SK-N-SH (cell line): ENCODE data around the gene EPB41L5. TPM values are rescaled to one million over a fixed set of nuclear protein-coding genes. Genes with fewer than 3 reads are reported as not detected.

Experiments used
- CTCF ChIA-PET: fragments of 300-600, 350-600 bp; formaldehyde crosslinking; extraction: SDS; loops from one replicate; lab custom pipeline; 2021; lab: Yijun Ruan, JAX
- POLR2A ChIA-PET: fragments of 350-600 bp; sonication (Branson Sonifier 250); formaldehyde crosslinking; extraction: SDS; loops from one replicate; lab custom pipeline; 2020; ENCODE audit warnings: antibody characterized with exemption, inconsistent platforms; lab: Yijun Ruan, JAX
- DNase-seq: peaks from one replicate; pipeline ENCODE4 v3.0.0; 2012
- H2AFZ ChIP-seq: fragments of 200-600 bp; sonication (generic); 2 replicates; pipeline ENCODE4 v1.8.1; 2016; ENCODE audit warnings: antibody characterized with exemption, mild to moderate bottlenecking, low read depth
- H3F3A ChIP-seq: fragments of 200-600 bp; sonication (generic); replicated peaks from 2 replicates; pipeline ENCODE3; 2016; ENCODE audit warnings: antibody characterized with exemption, mild to moderate bottlenecking; ENCODE audit not compliant: insufficient read depth
- H3K27ac ChIP-seq, 2 experiments: fragments of 200-500 bp in 1 of 2; fragments of 200-600 bp in 1 of 2; sonication (Bioruptor generic) in 1 of 2; sonication (generic), shearing (Covaris generic) in 1 of 2; 2 replicates each; pipeline versions ENCODE4 v1.5.1 to v1.6.1; 2014 to 2016; ENCODE audit warnings: low read depth in 2 of 2, inconsistent platforms in 1 of 2, low read length in 1 of 2, mild to moderate bottlenecking in 1 of 2, mixed read lengths in 1 of 2
- H3K27me3 ChIP-seq: fragments of 200-600 bp; sonication (generic), shearing (Covaris generic); 2 replicates; pipeline ENCODE4 v1.6.1; 2016; ENCODE audit warnings: mixed run types; ENCODE audit not compliant: insufficient read depth
- H3K36me3 ChIP-seq, 2 experiments: fragments of 200-500 bp in 1 of 2; fragments of 200-600 bp in 1 of 2; sonication (Bioruptor generic) in 1 of 2; sonication (generic) in 1 of 2; replicated peaks in 1 of 2; 2 replicates each; pipeline versions ENCODE3 to v1.5.1; 2014 to 2016; ENCODE audit warnings: low read length in 1 of 2, mild to moderate bottlenecking in 1 of 2; ENCODE audit not compliant: insufficient read depth in 2 of 2, control insufficient read depth in 1 of 2
- H3K4me1 ChIP-seq, 2 experiments: fragments of 200-500 bp in 1 of 2; fragments of 200-600 bp in 1 of 2; sonication (Bioruptor generic) in 1 of 2; sonication (generic), shearing (Covaris generic) in 1 of 2; 2 replicates each; pipeline versions ENCODE4 v1.5.1 to v1.6.1; 2014 to 2016; ENCODE audit warnings: low read depth in 1 of 2, low read length in 1 of 2, mixed run types in 1 of 2; ENCODE audit not compliant: insufficient read depth in 2 of 2, control insufficient read depth in 1 of 2
- H3K4me2 ChIP-seq: fragments of 200-600 bp; sonication (generic), shearing (Covaris generic); 2 replicates; pipeline ENCODE4 v1.6.1; 2017; ENCODE audit warnings: mixed run types
- H3K4me3 ChIP-seq, 2 experiments: fragments of 200-500 bp in 1 of 2; fragments of 200-600 bp in 1 of 2; sonication (Bioruptor generic) in 1 of 2; sonication (generic), shearing (Covaris generic) in 1 of 2; 2 replicates each; pipeline versions ENCODE4 v1.5.1 to v1.8.1; 2014 to 2016; ENCODE audit warnings: low read depth in 2 of 2, inconsistent platforms in 1 of 2, low read length in 1 of 2, mild to moderate bottlenecking in 1 of 2, mixed read lengths in 1 of 2, moderate library complexity in 1 of 2
- H3K79me2 ChIP-seq: fragments of 200-600 bp; sonication (generic); 2 replicates; pipeline ENCODE4 v1.8.1; 2017; ENCODE audit warnings: mild to moderate bottlenecking; ENCODE audit not compliant: insufficient read depth
- H3K9ac ChIP-seq: fragments of 200-600 bp; sonication (generic); 2 replicates; pipeline ENCODE4 v1.6.1; 2017; ENCODE audit warnings: mixed run types
- H3K9me2 ChIP-seq: fragments of 200-600 bp; sonication (generic); 2 replicates; pipeline ENCODE4 v1.6.1; 2017; ENCODE audit warnings: mixed run types
- H3K9me3 ChIP-seq: fragments of 200-600 bp; sonication (generic); 2 replicates; pipeline ENCODE4 v1.6.1; 2017; ENCODE audit warnings: mixed run types, mild to moderate bottlenecking, moderate library complexity
- H4K20me1 ChIP-seq: fragments of 200-600 bp; sonication (generic); 2 replicates; pipeline ENCODE4 v1.6.1; 2017; ENCODE audit warnings: mild to moderate bottlenecking, mixed run types; ENCODE audit not compliant: insufficient read depth
- CHD2 ChIP-seq: fragments of 150-350 bp; IDR thresholded peaks from 2 replicates; pipeline ENCODE4 v1.6.1; 2018; ENCODE audit warnings: low read length; ENCODE audit not compliant: partially characterized antibody
- EP300 ChIP-seq, 2 experiments: IDR thresholded peaks; 2 replicates each; pipeline versions ENCODE4 v1.4.0 to v1.6.1; 2012; ENCODE audit warnings: borderline replicate concordance in 1 of 2, low read depth in 1 of 2, low read length in 1 of 2
- FOSL2 ChIP-seq: IDR thresholded peaks from 2 replicates; pipeline ENCODE4 v1.4.0; 2012; ENCODE audit warnings: low read depth, mild to moderate bottlenecking, moderate library complexity, borderline replicate concordance
- FOXJ3 ChIP-seq: sonication (generic); formaldehyde crosslinking; IDR thresholded peaks from 2 replicates; pipeline ENCODE4 v1.5.1; 2020; ENCODE audit warnings: mild to moderate bottlenecking, missing genetic modification reagents
- FOXM1 ChIP-seq: IDR thresholded peaks from 2 replicates; pipeline ENCODE4 v1.4.0; 2012; ENCODE audit warnings: low read depth, mild to moderate bottlenecking
- GABPA ChIP-seq: IDR thresholded peaks from 2 replicates; pipeline ENCODE4 v1.4.0; 2012; ENCODE audit warnings: low read depth, mild to moderate bottlenecking
- MEF2A ChIP-seq: IDR thresholded peaks from 2 replicates; pipeline ENCODE4 v1.4.0; 2012; ENCODE audit warnings: low read depth, borderline replicate concordance
- MXI1 ChIP-seq: IDR thresholded peaks from 2 replicates; pipeline ENCODE4 v1.6.1; 2012; ENCODE audit warnings: mild to moderate bottlenecking, low read depth, low read length, improper control_type of control experiment
- NFIC ChIP-seq: IDR thresholded peaks from 2 replicates; pipeline ENCODE4 v1.4.0; 2012; ENCODE audit warnings: borderline replicate concordance
- RAD21 ChIP-seq: IDR thresholded peaks from 2 replicates; pipeline ENCODE4 v1.6.1; 2012; ENCODE audit warnings: mild to moderate bottlenecking, low read length
- REST ChIP-seq: IDR thresholded peaks from 2 replicates; pipeline ENCODE4 v1.6.1; 2012; ENCODE audit warnings: mild to moderate bottlenecking, low read depth, low read length, moderate library complexity
- RFX5 ChIP-seq: IDR thresholded peaks from 2 replicates; pipeline ENCODE4 v1.6.1; 2012; ENCODE audit warnings: mild to moderate bottlenecking, improper control_type of control experiment, low read length
- whole genome bisulfite sequencing: methylation state at CpG from one replicate; pipeline ENCODE4 v1.1.6; 2017; ENCODE audit warnings: low lambda C conversion rate; 5-methylcytosine and 5-hydroxymethylcytosine counted together
- polyA plus RNA-seq, 3 experiments: library from polyadenylated mRNA; depleted of rRNA; stranded (reverse); fragments of >200 nt; gene quantifications; 2 replicates each; pipeline ENCODE4 v1.2.3, GENCODE V29; 2012
- TF ChIP-seq, protein P1 (sequence below): fragments of 150-350 bp; IDR thresholded peaks from 2 replicates; pipeline ENCODE4 v1.6.1; 2017; ENCODE audit warnings: antibody characterized with exemption, low read length, low read depth, borderline replicate concordance
- TF ChIP-seq, protein P2 (sequence below): IDR thresholded peaks from 2 replicates; pipeline ENCODE4; 2012
- TF ChIP-seq, protein P3 (sequence below): fragments of 200-600 bp; sonication (generic); IDR thresholded peaks from 2 replicates; pipeline ENCODE4 v1.6.1; 2017; ENCODE audit warnings: antibody characterized with exemption, mild to moderate bottlenecking, moderate library complexity
- TF ChIP-seq, protein P4 (sequence below): IDR thresholded peaks from 2 replicates; pipeline ENCODE4 v1.4.0; 2012; ENCODE audit warnings: low read depth, borderline replicate concordance
- TF ChIP-seq, protein P5 (sequence below): fragments of 150-350 bp; IDR thresholded peaks from 2 replicates; pipeline ENCODE4 v1.6.1; 2016; ENCODE audit warnings: mild to moderate bottlenecking, low read depth, low read length

EPB41L5 gene
- polyA plus RNA-seq, 1 of the 3 experiments (the other 2 are of a cell fraction), result 5.3 TPM

DNA sequence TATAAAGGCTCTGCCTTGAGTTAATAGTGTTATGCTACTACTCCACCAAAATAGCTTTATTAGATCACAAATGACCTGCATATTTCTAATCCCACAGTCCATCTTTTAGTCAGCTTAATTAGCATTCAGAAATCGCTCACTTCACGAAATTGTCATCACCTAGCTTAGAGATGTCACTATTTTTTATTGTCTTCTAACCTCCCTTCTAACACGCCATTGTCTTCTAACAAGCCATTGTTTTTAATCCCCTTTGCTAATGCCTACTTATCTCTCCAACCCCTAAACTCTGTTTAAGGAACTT lies 97.1 kb downstream of the EPB41L5 start:
- ChIA-PET CTCF (interaction anchor here (0.6 to 9.2 kb wide), 34 partner anchors 9 to 969 kb away, joined by 3 to 129 read pairs (median 4); no protein-coding TSS in a partner anchor), POLR2A (no interaction called here)
- WGBS, result 84% methylated on average over 3 of the region's 3 CpGs

More for the DNA sequence above, 97.1 kb downstream of the EPB41L5 start:
- no peaks in the 10 kb centered on the region for H3K27me3 ChIP-seq
- no peak overlapping the region for H2AFZ ChIP-seq
- no peaks in the 10 kb centered on the region for H3K9me3 ChIP-seq
- H3K4me1 ChIP-seq, result peaks cover 14 to 20% of the 10 kb centered on the region in 2 experiments
- H3K4me2 ChIP-seq, result no peak overlapping the region
- no peaks in the 10 kb centered on the region for H3K79me2 ChIP-seq
- no peak overlapping the region; a peak in 1 of 4 replicates for H3K27ac ChIP-seq
- H3F3A ChIP-seq, result peaks cover 23% of the 10 kb centered on the region
- no peak for DNase-seq
- no peak for TF ChIP-seq GABPA
- TF ChIP-seq, protein P1, sequence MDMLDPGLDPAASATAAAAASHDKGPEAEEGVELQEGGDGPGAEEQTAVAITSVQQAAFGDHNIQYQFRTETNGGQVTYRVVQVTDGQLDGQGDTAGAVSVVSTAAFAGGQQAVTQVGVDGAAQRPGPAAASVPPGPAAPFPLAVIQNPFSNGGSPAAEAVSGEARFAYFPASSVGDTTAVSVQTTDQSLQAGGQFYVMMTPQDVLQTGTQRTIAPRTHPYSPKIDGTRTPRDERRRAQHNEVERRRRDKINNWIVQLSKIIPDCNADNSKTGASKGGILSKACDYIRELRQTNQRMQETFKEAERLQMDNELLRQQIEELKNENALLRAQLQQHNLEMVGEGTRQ, result no peak
- TF ChIP-seq, protein P2, sequence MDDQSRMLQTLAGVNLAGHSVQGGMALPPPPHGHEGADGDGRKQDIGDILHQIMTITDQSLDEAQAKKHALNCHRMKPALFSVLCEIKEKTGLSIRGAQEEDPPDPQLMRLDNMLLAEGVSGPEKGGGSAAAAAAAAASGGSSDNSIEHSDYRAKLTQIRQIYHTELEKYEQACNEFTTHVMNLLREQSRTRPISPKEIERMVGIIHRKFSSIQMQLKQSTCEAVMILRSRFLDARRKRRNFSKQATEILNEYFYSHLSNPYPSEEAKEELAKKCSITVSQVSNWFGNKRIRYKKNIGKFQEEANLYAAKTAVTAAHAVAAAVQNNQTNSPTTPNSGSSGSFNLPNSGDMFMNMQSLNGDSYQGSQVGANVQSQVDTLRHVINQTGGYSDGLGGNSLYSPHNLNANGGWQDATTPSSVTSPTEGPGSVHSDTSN, result no peak
- no peak for TF ChIP-seq RAD21
- TF ChIP-seq, protein P3, sequence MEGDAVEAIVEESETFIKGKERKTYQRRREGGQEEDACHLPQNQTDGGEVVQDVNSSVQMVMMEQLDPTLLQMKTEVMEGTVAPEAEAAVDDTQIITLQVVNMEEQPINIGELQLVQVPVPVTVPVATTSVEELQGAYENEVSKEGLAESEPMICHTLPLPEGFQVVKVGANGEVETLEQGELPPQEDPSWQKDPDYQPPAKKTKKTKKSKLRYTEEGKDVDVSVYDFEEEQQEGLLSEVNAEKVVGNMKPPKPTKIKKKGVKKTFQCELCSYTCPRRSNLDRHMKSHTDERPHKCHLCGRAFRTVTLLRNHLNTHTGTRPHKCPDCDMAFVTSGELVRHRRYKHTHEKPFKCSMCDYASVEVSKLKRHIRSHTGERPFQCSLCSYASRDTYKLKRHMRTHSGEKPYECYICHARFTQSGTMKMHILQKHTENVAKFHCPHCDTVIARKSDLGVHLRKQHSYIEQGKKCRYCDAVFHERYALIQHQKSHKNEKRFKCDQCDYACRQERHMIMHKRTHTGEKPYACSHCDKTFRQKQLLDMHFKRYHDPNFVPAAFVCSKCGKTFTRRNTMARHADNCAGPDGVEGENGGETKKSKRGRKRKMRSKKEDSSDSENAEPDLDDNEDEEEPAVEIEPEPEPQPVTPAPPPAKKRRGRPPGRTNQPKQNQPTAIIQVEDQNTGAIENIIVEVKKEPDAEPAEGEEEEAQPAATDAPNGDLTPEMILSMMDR, result no peak
- no peak for TF ChIP-seq CHD2
- TF ChIP-seq, protein P4, sequence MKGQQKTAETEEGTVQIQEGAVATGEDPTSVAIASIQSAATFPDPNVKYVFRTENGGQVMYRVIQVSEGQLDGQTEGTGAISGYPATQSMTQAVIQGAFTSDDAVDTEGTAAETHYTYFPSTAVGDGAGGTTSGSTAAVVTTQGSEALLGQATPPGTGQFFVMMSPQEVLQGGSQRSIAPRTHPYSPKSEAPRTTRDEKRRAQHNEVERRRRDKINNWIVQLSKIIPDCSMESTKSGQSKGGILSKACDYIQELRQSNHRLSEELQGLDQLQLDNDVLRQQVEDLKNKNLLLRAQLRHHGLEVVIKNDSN, result no peak
- no peak for TF ChIP-seq NFIC
- no peak for TF ChIP-seq FOSL2
- no peak for TF ChIP-seq MEF2A
- TF ChIP-seq FOXM1, result no peak
- TF ChIP-seq REST, result no peak
- no peak for TF ChIP-seq EP300 (IDR thresholded peaks at IDR 0.05; ENCODE audit: borderline replicate concordance in 1 of 2, low read depth in 1 of 2, low read length in 1 of 2)
- TF ChIP-seq, protein P5, sequence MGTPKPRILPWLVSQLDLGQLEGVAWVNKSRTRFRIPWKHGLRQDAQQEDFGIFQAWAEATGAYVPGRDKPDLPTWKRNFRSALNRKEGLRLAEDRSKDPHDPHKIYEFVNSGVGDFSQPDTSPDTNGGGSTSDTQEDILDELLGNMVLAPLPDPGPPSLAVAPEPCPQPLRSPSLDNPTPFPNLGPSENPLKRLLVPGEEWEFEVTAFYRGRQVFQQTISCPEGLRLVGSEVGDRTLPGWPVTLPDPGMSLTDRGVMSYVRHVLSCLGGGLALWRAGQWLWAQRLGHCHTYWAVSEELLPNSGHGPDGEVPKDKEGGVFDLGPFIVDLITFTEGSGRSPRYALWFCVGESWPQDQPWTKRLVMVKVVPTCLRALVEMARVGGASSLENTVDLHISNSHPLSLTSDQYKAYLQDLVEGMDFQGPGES, result no peak
- TF ChIP-seq MXI1, result no peak
- no peak for TF ChIP-seq RFX5
- TF ChIP-seq FOXJ3 (CRISPR knock-in tag), result no peak
- H3K9me2 ChIP-seq, result no peaks in the 10 kb centered on the region
- H3K9ac ChIP-seq, result no peak overlapping the region
- peaks cover 4% of the 10 kb centered on the region; the same call in 1 of the 2 replicates for H4K20me1 ChIP-seq
- peaks cover 5 to 11% of the 10 kb centered on the region in 2 experiments for H3K36me3 ChIP-seq
- H3K4me3 ChIP-seq, result no peak overlapping the region
